Measurements from ENCODE around the gene RPP40.

GRCh38 chr6:5036269-5036668 lies 32.4 kb upstream of the RPP40 start:
- no peak for TF ChIP-seq EP300 (IDR thresholded peaks at IDR 0.05)
- TF ChIP-seq, protein P1, sequence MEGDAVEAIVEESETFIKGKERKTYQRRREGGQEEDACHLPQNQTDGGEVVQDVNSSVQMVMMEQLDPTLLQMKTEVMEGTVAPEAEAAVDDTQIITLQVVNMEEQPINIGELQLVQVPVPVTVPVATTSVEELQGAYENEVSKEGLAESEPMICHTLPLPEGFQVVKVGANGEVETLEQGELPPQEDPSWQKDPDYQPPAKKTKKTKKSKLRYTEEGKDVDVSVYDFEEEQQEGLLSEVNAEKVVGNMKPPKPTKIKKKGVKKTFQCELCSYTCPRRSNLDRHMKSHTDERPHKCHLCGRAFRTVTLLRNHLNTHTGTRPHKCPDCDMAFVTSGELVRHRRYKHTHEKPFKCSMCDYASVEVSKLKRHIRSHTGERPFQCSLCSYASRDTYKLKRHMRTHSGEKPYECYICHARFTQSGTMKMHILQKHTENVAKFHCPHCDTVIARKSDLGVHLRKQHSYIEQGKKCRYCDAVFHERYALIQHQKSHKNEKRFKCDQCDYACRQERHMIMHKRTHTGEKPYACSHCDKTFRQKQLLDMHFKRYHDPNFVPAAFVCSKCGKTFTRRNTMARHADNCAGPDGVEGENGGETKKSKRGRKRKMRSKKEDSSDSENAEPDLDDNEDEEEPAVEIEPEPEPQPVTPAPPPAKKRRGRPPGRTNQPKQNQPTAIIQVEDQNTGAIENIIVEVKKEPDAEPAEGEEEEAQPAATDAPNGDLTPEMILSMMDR (IDR thresholded peaks at IDR 0.05): peak in 1 of 2 donors; percentile 27
- TF ChIP-seq POLR2AphosphoS5 (IDR thresholded peaks at IDR 0.05): no peak
